Activated T-cell treated with anti-CD3 and anti-CD28 coated beads, Interleukin-2, amount 50 U/mL, for 1 hour (primary cell): ENCODE data around the gene RAET1E.
"Not testable (repeated sequence)": the region's sequence is repeated elsewhere in the genome, so short reads cannot be mapped to it uniquely, and the experiment has no call there.

Source experiments
- DNase-seq: peaks from one replicate; pipeline ENCODE4 v3.0.0-alpha.2; 2020

Gene RAET1E

DNA sequence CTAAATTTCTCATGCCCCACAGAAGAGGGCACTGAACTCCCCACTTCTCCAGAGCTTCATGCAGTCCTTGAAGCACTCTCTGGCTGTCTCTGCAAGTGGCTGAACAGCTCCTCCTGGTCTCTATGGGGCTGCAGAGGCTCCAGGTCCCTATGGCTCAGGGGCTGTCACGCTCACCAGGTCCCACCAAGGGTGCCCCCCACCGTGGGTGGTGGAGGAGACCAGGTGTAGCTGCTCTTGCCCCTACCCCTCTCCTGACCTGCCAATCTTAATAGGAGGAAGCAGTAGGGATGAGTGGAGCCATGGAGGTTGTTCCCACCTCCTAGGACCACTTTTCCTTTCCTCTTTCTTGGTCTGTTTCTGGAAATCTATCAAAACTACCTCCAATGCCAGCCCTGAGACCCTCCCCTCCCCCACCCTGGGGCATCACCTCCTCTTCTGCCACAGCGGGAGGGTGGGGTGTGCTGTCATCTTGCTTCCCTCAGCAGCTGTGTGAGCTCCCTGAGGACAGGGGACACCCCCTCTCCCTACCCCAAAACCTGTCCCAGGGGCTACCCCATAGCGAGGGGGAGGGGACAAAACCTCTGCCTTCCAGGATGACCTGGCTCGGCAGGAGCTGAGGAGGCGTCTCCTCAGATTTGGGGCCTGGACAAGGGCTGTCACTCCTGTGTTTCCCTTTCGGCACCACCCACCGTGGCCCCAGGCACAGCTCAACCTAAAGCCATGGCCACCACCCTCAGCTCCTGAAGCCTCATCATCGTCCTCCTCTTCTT is 12.0 kb upstream of the RAET1E start:
- peak; percentile 11 for DNase-seq

DNA sequence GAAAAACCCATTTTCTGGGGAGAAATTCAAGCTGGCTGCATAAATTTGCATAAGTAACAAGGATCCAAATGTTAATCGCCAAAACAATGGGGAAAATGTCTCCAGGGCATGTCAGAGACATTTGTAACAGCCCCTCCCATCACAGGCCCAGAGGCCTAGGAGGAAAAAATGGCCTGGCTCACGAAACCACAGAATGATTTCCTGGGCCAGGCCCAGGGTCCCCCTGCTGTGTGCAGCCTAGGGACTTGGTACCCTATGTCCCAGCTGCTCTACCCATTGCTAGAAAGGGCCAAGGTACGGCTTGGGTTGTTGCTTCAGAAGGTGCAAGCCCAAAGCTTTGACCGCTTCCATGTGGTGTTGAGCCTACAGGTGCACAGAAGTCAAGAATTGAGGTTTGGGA is 10.6 kb upstream of the RAET1E start:
- peak; percentile 12 for DNase-seq

DNA sequence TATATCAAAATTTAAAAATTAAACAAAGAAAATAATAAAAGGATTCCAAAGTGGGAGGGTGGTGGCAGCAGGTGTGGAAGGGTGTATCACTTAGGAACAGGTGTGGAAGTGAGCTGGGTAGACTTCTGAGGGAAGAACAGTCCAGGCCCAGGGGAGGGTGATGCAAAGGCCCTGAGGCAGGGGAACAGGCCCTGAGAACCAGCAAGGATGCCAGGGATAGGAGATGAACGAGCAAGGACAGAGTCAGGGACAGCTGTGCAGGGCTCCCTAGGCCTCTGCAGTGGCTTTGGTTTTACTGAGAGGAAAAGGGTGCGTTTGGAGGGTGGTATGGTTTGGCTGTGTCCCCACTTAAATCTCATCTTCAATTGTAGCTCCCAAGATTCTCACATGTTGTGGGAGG is 9.4 kb upstream of the RAET1E start:
- DNase-seq = no peak

DNA sequence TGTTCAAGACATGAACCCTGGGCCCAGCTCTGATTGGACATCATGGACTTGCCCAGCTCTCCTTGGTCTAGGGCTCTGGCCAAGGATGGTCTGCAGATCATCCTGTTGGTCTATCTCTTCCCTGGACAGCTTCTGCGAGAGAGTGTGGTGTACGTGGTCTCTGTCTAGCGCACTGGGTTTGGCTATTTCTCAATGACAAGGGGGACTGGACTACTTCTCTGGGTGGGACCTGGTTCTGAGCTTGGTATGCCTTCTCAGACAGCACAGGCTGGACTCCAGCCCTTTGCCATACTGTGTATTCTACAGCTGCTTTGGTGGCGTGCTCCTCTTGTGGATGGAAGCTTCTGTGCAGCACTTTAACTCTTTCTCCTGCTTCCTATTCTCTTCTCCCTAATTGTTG is 8.5 kb upstream of the RAET1E start:
- peak; percentile 5 for DNase-seq

DNA sequence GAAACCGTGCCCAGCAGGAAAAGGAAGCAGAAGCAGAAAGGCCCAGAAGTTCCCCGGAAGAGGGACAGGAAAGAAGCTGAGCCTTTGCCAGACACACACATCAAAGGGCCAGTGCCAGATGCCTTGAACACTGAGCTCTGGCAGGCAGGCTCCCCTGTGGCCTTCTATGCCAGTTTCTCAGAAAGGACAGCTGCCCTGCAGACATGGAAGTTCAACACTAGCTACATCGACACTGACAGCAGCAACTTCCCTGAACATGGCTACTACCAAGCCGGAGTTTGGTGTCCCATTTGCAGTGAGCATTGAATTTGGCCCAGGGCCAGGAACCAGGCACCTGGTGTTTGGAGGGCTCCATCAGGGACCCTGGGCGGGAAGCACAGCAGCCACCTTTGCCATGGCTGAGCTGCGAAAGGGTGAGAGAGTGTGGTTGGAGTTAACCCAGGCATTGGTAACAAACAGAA is 8.0 kb upstream of the RAET1E start:
- peak; percentile 5 for DNase-seq

DNA sequence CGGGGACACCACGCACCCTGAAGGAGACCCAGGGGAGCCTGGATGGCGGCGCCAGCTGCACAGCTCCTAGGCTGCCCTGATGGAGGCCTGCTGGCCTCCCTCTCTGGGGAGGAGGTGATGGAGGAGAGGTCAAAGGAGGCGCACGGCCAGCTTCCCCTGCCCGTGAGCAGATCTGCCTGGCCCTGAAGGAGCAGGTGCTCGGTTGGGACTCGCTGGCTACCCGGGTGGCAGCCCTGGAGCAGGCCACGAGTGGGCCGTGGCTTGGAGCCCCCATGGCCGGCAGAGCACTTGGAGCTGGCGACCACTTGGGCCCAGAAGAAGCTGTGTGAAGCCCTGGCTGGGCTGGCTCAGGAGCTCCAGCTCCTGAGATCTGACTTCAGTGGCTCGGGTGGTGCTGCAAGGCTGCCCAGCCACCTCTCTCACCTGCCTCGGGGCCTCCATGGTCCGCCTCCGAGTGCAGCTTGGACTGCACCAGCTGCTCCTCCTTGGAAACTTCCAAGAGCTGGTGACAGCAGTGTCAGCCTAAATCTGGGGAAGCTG is 7.5 kb upstream of the RAET1E start:
- DNase-seq = no peak

DNA sequence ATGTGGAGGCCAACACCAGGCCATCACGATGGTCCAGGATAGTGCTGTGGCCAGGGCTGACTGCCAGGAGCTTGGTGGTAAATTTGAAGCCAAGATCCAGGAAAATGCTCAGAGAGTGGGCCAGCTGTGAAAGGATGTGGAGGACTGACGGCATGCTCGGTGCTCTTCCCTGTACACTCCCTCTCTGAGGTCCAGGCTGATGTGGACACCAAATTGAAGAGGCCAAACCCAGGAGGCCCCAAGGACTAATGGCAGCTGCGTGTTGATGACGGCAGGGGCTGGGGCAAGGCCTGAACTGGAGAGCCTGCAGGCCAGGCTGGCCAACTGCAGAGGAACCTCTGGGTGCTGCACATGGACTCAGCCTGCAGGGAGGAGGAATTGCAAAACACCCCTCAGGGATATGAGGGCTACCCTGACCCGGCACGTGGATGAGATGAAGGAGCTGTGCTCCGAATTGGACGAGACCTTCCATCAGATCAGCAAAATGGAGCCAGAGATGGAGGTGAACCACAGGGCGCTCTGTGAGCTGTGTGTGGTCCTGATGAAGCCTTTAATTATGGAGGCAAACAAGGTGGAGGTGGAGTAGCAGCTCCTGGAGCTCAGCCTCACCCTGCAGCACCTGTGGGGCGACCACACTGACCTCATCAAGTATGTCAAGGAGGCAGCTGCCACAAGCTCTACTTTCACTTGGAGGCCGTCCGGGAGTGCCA is 6.9 kb upstream of the RAET1E start:
- DNase-seq = peak; percentile 7

DNA sequence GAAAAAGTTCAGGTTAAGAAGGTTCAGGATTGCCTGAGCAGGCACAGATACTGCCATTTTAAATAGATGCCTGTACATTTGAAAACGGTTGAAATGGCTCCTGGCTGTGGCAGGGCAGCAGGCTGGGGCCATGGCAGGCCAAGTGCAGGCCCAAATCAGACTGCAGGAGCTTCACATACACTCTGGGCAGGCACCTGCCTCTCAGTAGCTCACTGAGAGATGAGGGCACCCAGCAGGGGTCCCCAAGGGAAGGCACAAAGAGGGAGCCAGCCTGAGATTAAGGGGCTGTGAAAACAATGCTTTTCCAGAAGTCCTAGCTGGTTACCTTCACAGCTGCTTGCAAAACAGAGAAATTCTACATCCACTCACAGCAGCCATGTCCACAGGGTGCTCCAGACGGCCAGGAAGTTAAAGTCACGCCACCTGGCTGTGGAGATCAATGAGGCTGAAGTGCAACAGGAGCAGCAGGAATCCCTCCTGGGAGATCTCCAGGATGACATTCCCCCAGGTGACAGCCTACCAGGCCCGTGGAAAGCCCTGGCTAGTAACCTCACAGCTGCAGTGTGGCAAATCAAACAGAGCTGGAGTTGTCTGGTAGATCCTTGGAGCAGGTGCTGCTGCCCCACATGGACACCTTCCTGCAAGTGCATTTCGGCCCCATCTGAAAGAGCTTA is 6.2 kb upstream of the RAET1E start:
- DNase-seq = peak; percentile 9

DNA sequence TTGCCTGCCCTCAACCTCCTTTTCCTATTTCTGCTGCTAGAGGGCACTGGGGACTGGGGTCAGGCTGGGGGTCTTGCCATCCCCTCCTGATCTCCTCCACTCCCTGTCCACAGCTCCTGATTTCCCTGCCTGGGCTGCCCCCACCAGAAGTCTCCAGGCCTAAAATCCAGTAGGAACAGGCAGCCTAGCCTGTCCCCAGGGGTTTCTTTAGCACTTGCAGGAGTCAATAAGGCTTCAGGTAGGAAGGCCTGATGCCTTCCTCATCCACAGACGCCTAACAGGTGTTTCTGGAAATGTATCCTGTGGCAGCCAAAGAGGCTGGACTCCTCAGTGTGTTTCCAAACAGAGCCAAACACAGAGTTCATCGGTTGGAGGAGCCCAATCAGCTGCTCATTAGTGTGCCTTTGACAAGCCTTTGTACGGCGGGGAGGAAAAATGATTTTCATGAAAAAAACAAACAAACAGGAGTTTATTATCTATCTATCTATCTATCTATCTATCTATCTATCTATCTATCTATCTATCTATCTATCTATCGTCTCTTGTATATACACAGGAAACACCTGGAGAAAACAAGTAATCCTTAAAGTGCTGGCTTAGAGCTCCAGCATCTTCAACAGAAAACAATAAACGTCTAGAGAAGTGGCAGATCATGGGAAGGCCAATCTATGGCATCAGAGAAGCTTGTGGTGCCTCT is 3.7 kb upstream of the RAET1E start:
- DNase-seq = no peak

DNA sequence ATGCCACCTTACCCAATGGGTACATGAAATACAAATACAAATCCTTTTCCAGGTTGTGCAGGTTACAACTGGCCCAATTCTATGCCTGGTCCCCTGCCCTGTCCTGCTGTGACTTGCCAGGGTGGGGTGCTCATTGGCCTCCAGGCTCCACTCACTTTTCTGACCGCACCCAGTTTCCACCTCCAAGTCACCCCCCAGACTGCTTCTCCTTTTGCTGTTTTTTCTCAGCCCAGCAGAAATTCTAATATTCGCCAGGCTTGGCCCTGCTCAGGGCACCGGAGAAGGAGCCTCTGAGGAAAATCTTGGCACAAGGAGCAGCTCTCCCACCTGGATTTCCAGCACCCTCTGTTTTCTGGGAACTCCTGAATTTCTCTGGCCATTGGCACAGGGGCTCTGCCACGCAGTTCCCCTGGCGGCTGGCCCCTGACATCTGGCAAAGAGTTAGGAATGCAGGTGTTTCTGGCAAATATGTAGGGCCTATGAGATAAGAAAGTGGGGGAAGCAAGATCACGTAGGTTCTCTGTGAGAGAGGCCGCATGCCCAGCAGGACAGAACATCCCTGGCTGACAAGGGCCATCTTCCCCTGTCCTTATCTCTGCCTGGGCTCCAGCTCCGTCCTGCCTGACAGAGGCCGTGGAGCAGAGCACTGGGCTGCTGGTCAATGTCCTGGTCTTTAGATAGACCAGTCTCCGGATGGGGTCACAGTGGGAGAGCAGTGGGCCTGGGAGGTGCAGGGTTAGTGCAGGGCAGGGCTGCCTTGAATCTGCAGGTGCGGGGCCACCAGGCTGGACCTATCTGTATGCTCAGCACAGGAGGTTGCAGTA is 2.9 kb upstream of the RAET1E start:
- DNase-seq = no peak

DNA sequence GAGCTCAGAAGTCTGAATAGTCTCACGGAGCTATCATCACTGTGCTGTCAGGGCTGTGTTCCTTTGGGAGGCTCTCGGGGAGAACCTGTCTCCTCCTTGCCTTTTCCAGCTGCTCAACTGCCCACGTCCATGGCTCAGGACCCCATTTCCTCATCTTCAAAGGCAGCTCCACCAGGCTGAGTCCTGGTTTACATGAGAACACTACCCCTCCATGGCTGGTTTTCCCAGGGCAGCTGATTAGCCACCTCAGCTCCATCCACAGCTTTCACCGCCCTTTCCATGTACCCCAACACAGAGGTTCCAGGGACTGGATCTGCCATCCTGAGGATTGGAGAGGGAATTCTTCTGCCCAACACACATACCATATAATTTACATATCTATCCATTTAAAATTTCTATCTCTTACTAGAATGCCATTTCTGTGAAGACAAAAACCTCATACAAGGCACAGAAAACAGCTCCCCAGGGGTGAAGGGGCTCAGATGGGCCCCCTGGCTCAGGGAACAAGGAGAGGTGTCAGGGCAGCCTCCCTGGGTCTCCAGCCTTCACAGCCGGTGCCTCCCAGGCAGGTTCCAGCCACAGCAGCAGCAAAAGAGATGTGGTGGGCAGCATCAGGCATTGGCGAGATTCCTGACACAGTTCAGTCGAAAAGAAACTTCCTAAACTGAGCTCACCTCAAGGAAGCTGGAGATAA is 2.2 kb upstream of the RAET1E start:
- no peak for DNase-seq

DNA sequence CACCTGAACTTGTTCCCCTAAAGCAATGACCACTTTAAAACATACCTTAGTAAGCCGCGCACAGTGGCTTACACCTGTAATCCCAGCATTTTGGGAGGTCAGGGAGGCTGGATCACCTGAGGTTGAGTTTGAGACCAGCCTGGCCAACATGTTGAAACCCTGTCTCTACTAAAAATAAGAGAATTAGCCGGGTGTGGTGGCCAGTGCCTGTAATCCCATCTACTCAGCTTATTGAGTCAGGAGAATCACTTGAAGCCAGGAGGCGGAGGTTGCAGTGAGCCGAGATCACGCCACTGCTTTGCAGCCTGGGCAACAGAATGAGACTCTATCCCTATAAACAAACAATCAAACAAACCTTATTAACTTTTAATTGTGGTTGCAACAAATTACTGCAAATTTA is 1.6 kb upstream of the RAET1E start:
- no peak for DNase-seq

DNA sequence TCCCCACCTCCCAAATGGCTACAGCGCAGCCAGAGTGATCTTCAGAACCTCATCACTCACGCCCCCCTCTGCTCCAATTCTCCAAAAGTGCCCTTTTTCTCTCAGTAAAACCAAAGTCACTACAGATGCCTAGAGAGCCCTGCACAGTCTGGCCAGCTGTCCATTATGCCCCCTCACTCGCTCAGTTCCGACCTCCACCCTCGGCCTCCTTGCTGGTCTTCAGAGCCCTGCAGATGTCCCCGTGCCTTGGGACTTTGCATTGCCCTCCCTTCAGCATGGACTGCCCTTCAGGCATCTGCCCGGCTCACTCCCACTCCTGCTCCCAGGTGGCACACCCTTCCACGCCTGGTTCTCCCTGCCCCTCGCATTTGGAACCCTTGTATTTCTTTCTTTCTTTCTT is 1.1 kb upstream of the RAET1E start:
- DNase-seq = no peak

DNA sequence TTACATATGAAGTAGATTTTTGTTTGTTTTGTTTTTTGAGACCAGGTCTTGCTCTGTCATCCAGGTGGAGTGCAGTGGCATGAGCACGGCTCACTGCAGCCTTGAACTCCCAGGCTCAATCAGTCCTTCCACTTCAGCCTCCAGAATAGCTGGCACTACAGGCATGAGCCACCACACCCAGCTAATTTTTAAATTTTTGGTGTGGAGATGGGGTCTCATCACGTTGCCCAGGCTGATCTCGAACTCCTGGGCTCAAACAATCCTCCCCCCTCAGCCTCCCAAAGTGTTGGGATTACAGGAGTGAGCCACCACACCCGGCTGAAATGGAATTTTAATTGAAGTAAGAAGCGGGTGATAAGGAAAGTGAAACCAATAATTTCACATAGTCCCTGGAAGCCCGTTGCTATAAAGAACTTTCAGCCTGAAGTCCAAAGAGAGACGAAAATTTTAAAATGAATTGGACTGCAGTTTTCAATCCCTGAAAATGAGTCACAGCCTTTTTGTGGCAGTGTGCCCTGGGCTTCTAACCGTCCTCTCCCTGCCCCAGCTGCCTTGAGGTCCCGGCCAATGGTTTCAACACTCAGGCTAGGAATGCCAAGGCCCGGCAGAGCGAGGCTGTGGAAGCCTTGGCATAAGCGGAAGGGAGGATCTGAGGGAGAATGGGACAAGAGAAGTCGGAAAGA is 757 bp downstream of the RAET1E start:
- no peak for DNase-seq

DNA sequence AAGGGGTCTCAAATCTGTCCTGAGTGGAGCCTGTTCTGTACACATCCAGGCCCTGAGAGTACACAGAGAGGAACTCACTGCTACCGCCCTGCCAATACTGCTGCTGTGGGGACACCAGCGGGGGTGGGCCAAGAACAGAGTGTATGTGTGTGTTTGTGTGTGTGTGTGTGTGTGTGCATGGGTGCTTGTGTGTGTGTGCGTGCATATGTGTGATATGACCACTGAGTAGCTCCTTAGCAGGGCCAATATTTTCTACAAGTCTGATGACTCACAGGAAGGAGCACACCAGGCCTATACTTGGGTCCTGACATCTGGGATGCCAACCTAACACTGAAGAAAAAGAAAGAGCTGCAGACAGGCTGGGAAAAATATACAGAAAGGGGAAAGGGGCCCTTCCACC is 1.4 kb downstream of the RAET1E start:
- no peak for DNase-seq

DNA sequence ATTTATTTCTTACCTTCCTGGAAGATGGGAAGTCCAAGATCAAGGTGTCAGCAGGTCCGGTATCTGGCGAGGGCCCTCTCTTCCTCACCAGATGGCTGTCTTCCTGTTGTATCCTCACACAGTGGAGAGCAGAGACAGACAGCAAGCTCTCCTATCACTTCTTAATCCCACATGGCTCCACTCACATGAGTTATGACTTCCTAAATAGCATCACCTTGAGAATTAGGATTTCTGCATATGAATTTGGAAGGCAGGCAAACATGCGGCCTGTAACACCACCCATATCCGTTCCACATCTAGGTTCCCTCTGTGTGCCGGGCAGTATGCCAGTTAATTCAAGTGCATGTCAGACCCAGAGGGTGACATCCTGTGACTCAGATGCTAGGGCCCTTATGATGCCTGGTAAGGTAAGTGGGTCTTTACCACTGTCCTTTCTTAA is 2.1 kb downstream of the RAET1E start:
- peak; percentile 28 for DNase-seq

DNA sequence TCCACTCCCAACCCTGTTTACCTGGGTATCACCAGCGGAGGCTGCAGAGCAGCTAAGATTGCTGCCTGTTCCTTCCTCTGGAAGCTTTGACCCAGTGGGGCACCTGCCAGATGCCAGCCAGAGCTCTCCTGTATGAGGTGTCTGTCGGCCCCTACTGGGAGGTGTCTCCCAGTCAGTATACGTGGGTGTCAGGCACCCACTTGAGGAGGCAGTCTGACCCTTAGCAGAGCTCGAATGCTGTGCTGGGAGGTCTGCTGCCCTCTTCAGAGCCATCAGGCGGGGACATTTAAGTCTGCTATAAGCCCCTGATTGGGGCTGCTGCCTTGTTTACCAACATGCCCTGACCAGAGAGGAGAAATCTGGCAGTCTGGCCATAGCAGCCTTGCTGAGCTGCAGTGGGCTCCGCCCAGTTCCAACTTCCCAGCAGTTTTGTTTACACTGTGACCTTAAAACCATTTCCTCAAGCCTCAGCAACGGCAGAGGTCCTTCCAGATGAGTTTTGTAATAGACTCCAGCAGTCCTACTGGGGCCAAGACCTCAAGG is 2.8 kb downstream of the RAET1E start:
- no peak for DNase-seq

DNA sequence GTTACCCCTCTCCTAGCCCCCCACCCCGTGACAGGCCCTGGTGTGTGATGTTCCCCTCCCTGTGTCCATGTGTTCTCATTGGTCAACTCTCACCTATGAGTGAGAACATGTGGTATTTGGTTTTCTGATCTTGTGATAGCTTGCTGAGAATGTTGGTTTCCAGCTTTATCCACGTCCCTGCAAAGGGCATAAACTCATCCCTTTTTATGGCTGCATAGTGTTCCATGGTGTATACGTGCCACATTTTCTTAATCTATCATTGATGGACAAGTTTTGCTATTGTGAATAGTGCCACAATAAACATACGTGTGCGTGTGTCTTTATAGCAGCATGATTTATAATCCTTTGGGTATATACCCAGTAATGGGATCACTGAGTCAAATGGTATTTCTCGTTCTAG is 6.0 kb downstream of the RAET1E start:
- DNase-seq = not testable (repeated sequence)

DNA sequence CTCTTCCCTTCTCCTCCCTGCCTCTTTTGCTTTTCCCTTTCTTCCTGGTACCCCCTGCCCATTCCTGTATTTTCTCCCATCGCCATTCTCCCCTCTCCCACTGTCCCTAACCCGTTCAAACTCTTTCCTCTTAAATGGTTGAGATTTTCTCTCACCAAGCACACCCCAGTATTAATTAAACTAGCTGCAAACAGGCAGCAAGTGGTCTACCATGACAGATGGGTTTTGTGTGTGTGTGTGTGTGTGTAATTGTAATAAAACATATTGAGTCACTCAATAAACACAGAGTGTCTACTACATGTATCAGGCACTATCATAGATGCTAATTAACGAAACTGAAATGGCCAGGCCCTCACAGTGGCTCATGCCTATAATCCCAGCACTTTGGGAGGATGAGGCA is 6.7 kb downstream of the RAET1E start:
- DNase-seq = no peak

DNA sequence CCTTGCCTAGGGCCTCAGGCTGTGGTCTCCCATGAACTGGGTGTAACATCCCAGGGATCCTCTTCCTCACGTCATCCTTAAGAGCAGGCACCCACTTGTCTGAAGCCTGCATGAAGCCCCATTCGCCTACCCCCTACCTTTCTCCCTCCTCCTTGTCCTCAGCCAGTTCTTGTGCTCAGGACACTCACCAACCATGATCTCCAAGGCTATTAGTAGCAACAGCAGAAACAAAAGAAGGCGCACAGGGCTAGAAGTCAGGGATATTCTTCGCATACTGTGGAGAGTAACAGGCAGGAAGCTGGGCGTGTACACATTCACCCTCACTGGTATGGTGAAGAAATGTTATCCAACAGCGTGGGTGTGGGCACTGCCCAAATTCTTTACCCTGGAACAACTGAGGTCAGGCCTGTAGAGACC is 7.3 kb downstream of the RAET1E start:
- no peak for DNase-seq
